Neural cell (in vitro differentiated cells): ENCODE measurements around the gene MRTFB. TPM values are rescaled to one million over a fixed set of nuclear protein-coding genes. Genes with fewer than 3 reads are reported as not detected.

Experiments
- H2AFZ ChIP-seq: fragments of 200-600, 300-800 bp; sonication (generic), shearing (Covaris generic); 2 replicates; pipeline ENCODE4 v1.6.0; 2014; ENCODE audit warnings: low read depth, mild to moderate bottlenecking, antibody characterized with exemption, low read length, moderate library complexity
- H3F3A ChIP-seq: fragments of 200-600 bp; shearing (Covaris generic); 2 replicates; pipeline ENCODE4 v1.6.1; 2016; ENCODE audit warnings: mild to moderate bottlenecking, moderate library complexity, mixed read lengths, antibody characterized with exemption, low read length; ENCODE audit not compliant: insufficient read depth, poor library complexity, severe bottlenecking
- H3K27ac ChIP-seq: fragments of 200-600, 300-800 bp; sonication (generic), shearing (Covaris generic); 2 replicates; pipeline ENCODE4 v1.5.1; 2014; ENCODE audit warnings: mild to moderate bottlenecking, low read length, moderate library complexity
- H3K27me3 ChIP-seq: fragments of 300-800, 200-600 bp; sonication (generic), shearing (Covaris generic); 2 replicates; pipeline ENCODE4 v1.6.0; 2014; ENCODE audit warnings: mild to moderate bottlenecking, low read depth, low read length, moderate library complexity; ENCODE audit not compliant: insufficient read depth
- H3K36me3 ChIP-seq: fragments of 300-800, 200-600 bp; sonication (generic), shearing (Covaris generic); 2 replicates; pipeline ENCODE4 v1.5.1; 2014; ENCODE audit warnings: mild to moderate bottlenecking, antibody characterized with exemption, low read length, moderate library complexity; ENCODE audit not compliant: insufficient read depth
- H3K4me2 ChIP-seq: fragments of 300-800, 200-600 bp; sonication (generic), shearing (Covaris generic); 2 replicates; pipeline ENCODE4 v1.6.0; 2014; ENCODE audit warnings: mild to moderate bottlenecking, low read length
- H3K4me3 ChIP-seq: fragments of 300-800, 200-600 bp; sonication (generic), shearing (Covaris generic); 2 replicates; pipeline ENCODE4 v1.5.1; 2014; ENCODE audit warnings: mild to moderate bottlenecking, low read length, moderate library complexity
- H3K79me2 ChIP-seq: fragments of 200-600 bp; shearing (Covaris generic); replicated peaks from 2 replicates; pipeline ENCODE4 v1.6.0; 2014; ENCODE audit warnings: mild to moderate bottlenecking, low read length, moderate library complexity; ENCODE audit not compliant: insufficient read depth
- H3K9ac ChIP-seq: fragments of 300-800, 200-600 bp; sonication (generic), shearing (Covaris generic); 2 replicates; pipeline ENCODE4 v1.6.1; 2016; ENCODE audit warnings: mild to moderate bottlenecking, low read length, mixed read lengths
- H3K9me2 ChIP-seq: fragments of 200-600 bp; shearing (Covaris generic); 2 replicates; pipeline ENCODE4 v1.6.1; 2016; ENCODE audit warnings: mild to moderate bottlenecking, low read length, mixed read lengths; ENCODE audit not compliant: insufficient read depth
- H3K9me3 ChIP-seq: fragments of 200-600, 300-800 bp; sonication (generic), shearing (Covaris generic); 2 replicates; pipeline ENCODE4 v1.6.1; 2016; ENCODE audit warnings: mild to moderate bottlenecking, mixed run types, low read length, moderate library complexity, mixed read lengths
- H4K20me1 ChIP-seq: fragments of 200-600 bp; shearing (Covaris generic); 2 replicates; pipeline ENCODE4 v1.6.1; 2016; ENCODE audit warnings: mild to moderate bottlenecking, mixed run types; ENCODE audit not compliant: insufficient read depth
- CTCF ChIP-seq: fragments of 450-650 bp; IDR thresholded peaks from 2 replicates; pipeline ENCODE4 v1.5.1; 2014; ENCODE audit warnings: antibody characterized with exemption, mild to moderate bottlenecking, moderate library complexity; ENCODE audit not compliant: poor library complexity, severe bottlenecking
- EP300 ChIP-seq: fragments of 450-650 bp; conservative IDR thresholded peaks from 2 replicates; pipeline ENCODE4 v1.6.1; 2014; ENCODE audit warnings: antibody characterized with exemption, mild to moderate bottlenecking, moderate library complexity; ENCODE audit not compliant: poor library complexity, severe bottlenecking
- EZH2 ChIP-seq: fragments of 200-600, 300-800 bp; shearing (Covaris generic), sonication (generic); IDR thresholded peaks from 2 replicates; pipeline ENCODE4 v1.6.1; 2014; ENCODE audit warnings: antibody characterized with exemption, low read length, borderline replicate concordance, mild to moderate bottlenecking; ENCODE audit not compliant: insufficient read depth, poor library complexity, severe bottlenecking
- MXI1 ChIP-seq: fragments of 450-650 bp; conservative IDR thresholded peaks from 2 replicates; pipeline ENCODE4 v1.6.1; 2014; ENCODE audit warnings: antibody characterized with exemption, mild to moderate bottlenecking; ENCODE audit not compliant: poor library complexity, severe bottlenecking
- POLR2AphosphoS5 ChIP-seq: IDR thresholded peaks from 2 replicates; pipeline ENCODE4 v1.6.1; 2012
- RAD21 ChIP-seq: fragments of 450-650 bp; conservative IDR thresholded peaks from 2 replicates; pipeline ENCODE4 v1.6.1; 2014; ENCODE audit warnings: antibody characterized with exemption, mild to moderate bottlenecking, moderate library complexity
- REST ChIP-seq: IDR thresholded peaks from 2 replicates; pipeline ENCODE4 v1.6.1; 2012; ENCODE audit warnings: borderline replicate concordance
- SMC3 ChIP-seq: fragments of 450-650 bp; conservative IDR thresholded peaks from 2 replicates; pipeline ENCODE4 v1.6.1; 2014; ENCODE audit warnings: antibody characterized with exemption, mild to moderate bottlenecking, moderate library complexity; ENCODE audit not compliant: poor library complexity
- TAF1 ChIP-seq: IDR thresholded peaks from 2 replicates; pipeline ENCODE4 v1.6.1; 2012; ENCODE audit warnings: low read depth
- polyA plus RNA-seq: library from polyadenylated mRNA; depleted of rRNA; stranded (reverse); fragments of >200 nt; gene quantifications from 2 replicates; pipeline ENCODE4 v1.2.3, GENCODE V29; 2014

The MRTFB gene
- polyA plus RNA-seq, 1 donor from 2014 or later: 18.6 TPM

- peak overlapping the region; percentile 26 for H3K4me3 ChIP-seq
- H3K27me3 ChIP-seq: no peaks in the 10 kb centered on the region
- peaks cover 16% of the 10 kb centered on the region for H3K79me2 ChIP-seq
- H2AFZ ChIP-seq: no peak overlapping the region
- H3K9me2 ChIP-seq: no peaks in the 10 kb centered on the region
- no peaks in the 10 kb centered on the region for H3K36me3 ChIP-seq
- H3K9me3 ChIP-seq: no peaks in the 10 kb centered on the region
- peak overlapping the region; percentile 16 for H3K4me2 ChIP-seq
- TF ChIP-seq MXI1 (no peak), POLR2AphosphoS5 (no peak), REST (no peak), RAD21 (no peak), SMC3 (no peak), TAF1 (no peak), EP300 (no peak), EZH2 (no peak)
- H3K27ac ChIP-seq: peak overlapping the region; percentile 73
- no peak overlapping the region for H3K9ac ChIP-seq
- H3F3A ChIP-seq: peaks cover 3% of the 10 kb centered on the region
- H4K20me1 ChIP-seq: no peaks in the 10 kb centered on the region
Measured at GRCh38 chr16:14088155-14088753, 17.1 kb downstream of the MRTFB start.

GRCh38 chr16:14089283-14089823 lies 18.2 kb downstream of the MRTFB start:
- no peak overlapping the region for H3K9ac ChIP-seq

More at GRCh38 chr16:14089283-14089823, 18.2 kb downstream of the MRTFB start:
- Histone ChIP-seq H3K9me2 (no peaks in the 10 kb centered on the region), H2AFZ (no peak overlapping the region), H3F3A (peaks cover 3% of the 10 kb centered on the region), H3K79me2 (peaks cover 14% of the 10 kb centered on the region), H3K36me3 (no peaks in the 10 kb centered on the region), H4K20me1 (no peaks in the 10 kb centered on the region), H3K27ac (no peak overlapping the region), H3K27me3 (no peaks in the 10 kb centered on the region), H3K4me3 (no peak overlapping the region), H3K9me3 (no peaks in the 10 kb centered on the region), H3K4me2 (no peak overlapping the region)
- no peak for TF ChIP-seq EP300
- TF ChIP-seq RAD21: no peak
- TF ChIP-seq MXI1: no peak
- TF ChIP-seq TAF1: no peak
- no peak for TF ChIP-seq POLR2AphosphoS5
- TF ChIP-seq EZH2: no peak
- no peak for TF ChIP-seq SMC3
- no peak for TF ChIP-seq CTCF
- no peak for TF ChIP-seq REST
